ENCODE results near the gene MARK2.

GRCh38 chr11:63840356-63841060 is 1.6 kb downstream of the MARK2 start:
- no peak for TF ChIP-seq POLR2A (IDR thresholded peaks at IDR 0.05)
- TF ChIP-seq CTCF (IDR thresholded peaks at IDR 0.05) = no peak

Data from Peyer's patch (tissue), 4 donors.